Activated CD4-positive, alpha-beta T cell treated with anti-CD3 and anti-CD28 coated beads for 24 hours (primary cell): ENCODE measurements around the gene OGFOD3.
A peak's percentile ranks its signal among the peaks of the same experiment; 100 is the strongest.
"Not testable (repeated sequence)": the region's sequence is repeated elsewhere in the genome, so short reads cannot be mapped to it uniquely, and the experiment has no call there.

ENCODE experiments used
- DNase-seq, 2 donors: peaks; one replicate each; pipeline ENCODE4 v3.0.0-alpha.2; 2020; ENCODE audit warnings: low read depth in 2 of 2

The OGFOD3 gene

GRCh38 chr17:82374626-82375331 lies 43.6 kb downstream of the OGFOD3 start:
- no peak for DNase-seq

DNA sequence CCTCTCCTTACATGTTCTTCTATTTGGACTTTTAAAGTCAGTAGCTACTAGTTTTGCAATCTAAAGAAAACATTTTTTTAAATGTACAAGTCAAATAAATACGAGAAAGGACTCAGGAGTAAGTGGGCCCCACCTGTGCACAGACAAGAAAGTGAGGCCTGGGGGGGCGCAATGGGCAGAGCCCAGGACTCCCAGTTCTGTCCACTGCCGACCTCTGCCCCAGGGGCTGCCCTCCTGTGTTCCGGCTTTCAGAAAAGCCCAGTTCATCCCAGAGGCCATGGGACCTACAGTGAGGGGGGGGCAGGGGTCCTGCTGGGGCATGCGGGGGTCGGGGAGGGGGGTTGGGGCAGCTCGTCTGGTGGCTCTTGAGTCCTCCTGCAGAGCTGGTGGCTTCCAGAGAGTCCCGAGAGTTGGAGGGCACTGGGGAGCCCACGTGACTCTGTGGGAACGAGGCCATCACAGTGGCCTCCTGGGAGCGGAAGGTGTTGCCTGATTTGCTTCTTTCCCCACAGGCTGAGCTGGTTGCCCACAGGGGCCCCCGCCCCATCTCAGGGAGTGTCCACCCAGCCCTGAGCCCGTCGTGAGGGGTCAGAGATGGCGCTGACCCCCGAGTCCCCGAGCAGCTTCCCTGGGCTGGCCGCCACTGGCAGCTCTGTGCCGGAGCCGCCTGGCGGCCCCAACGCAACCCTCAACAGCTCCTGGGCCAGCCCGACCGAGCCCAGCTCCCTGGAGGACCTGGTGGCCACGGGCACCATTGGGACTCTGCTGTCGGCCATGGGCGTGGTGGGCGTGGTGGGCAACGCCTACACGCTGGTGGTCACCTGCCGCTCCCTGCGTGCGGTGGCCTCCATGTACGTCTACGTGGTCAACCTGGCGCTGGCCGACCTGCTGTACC lies 44.4 kb downstream of the OGFOD3 start:
- no peak for DNase-seq

- not testable (repeated sequence) for DNase-seq
These were observed 45.3 kb downstream of the OGFOD3 start for GRCh38 chr17:82373072-82373452.

DNA sequence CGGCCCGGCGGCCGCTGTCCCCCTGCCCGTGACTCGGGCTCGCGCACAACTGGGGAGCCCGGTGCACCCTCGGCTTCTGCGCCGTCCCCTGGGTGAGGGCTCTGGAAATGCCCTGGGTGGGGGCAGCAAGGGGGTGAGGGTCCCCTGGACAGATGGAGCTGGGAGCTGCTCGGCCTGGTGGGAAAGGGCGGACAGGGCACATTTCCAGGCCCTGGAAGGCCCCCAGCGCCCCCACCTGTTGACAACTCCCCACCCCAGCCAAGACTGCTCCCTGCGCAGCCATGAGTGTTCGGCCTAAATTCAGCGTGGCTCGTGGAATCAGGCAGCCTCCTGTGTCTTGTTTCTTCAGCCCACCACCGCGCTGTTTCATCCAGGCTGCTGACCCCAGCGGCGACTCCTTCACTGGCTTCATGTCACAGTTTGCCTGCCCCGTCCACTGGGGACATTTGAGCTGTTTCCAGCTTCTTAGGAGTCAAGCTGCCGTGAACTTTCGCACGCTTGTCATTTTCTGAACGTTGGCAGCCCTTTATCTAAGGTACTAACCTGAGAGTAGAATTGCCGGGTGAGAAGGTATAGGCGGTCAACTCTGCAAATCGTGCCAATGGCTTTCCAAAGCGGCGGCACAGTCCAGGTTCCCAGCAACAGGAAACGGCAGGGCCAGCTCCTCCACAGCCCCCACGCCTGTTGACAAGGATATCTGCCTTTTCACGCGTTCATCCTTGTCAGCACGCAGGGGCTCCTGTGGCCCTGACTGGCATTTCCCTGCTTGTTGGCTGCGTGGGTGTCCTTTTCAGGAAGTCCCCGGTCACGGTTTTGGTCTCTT lies 45.9 kb downstream of the OGFOD3 start:
- no peak for DNase-seq

DNA sequence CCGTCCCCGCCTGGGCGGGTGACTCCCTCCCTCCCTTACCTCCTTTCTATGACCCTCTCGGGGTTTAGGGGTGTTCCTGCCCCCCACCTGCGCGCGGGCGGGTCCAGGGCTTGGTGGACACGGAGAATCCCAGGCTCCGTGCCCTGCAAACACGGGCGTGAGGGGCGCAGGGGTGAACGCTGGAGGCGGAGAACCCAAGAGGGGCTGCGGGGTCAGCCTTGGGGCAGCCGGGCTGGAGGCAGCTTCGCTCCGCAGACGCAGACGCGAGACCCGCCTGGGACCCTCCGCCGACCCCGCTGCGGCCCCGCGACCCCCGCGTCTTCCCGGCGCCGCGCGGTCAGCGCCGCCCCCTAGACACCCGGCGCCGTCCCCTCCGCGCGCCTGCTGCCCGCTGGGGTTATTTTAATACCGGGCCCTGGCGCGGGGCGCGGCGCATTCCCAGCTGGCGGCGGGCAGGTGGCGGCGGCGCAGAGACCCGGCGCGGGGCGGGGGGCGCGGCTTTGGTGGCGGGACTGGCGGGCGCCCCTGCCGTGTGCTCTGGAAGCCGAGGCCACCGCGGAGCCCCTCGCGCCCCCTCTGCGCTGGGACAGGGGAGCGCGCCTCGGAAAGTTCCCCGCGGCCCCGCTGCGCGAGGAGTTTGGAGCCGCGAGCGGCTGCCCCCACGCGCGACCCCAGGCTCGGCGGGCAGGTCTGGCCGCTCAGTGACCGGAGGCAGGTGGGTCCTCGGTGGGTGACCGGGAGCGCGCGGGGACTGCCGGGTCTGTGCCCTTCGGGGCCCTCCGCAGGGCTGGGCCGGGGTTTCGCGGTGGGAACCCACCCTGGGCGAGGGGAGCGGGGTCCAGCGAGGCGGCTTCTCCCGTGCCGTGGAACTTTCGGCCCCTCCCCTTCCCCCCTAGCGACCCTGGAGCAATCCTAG lies 46.8 kb downstream of the OGFOD3 start, which contains the start of gene UTS2R:
Gene UTS2R (plus strand): TSS at position 433 of the 916 bp plus-strand sequence. CDS start 2,560 bp downstream, outside the sequence.
- DNase-seq = no peak

DNA sequence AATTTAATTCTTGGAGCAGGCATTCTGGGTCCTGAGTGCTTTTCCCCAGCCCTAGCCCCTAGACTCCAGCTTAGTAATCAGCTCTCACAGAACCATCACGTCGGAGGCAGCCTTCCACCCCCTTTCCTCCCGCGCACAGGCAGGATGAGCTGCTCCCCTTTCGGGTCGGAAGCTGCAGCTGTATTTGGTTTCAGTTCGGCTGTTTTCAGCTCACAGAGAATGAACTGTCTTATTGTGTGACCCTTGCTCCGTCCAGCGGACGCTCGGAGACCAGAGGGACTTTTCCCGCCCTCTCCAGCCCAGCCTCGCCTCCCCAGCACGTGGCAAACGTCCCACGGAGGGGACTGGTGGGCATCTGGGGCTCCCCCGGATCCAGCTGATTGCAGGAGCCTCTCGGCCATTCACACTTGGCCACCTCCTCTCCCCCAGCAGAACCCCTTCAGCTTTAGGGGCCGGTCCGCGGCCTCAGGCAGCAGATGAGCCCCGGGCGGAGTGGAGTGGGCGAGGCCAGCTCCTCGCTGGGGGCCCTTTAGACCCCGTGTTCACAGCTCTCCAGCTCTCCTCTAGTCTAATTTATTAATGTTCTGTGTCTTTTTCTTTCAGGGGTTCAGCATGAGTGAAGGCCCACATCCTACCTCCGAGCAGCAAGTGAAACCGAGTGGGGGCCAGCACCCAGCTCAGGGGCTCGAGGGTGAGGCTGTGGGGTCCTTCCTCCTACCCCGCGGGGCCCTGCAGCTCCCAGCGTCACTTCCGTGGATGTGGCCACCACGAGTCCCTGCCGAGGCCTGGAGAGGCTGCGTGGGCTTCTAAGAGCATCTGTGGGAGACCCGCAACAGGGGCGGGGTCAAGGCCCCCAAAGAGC lies 47.7 kb downstream of the OGFOD3 start:
- DNase-seq = peak in 1 of 2 donors; percentile 31

GRCh38 chr17:82369211-82369610 lies 49.2 kb downstream of the OGFOD3 start:
- DNase-seq = no peak

GRCh38 chr17:82367724-82368524 lies 50.5 kb downstream of the OGFOD3 start:
- no peak for DNase-seq

GRCh38 chr17:82366749-82367148 lies 51.6 kb downstream of the OGFOD3 start:
- DNase-seq = no peak

DNA sequence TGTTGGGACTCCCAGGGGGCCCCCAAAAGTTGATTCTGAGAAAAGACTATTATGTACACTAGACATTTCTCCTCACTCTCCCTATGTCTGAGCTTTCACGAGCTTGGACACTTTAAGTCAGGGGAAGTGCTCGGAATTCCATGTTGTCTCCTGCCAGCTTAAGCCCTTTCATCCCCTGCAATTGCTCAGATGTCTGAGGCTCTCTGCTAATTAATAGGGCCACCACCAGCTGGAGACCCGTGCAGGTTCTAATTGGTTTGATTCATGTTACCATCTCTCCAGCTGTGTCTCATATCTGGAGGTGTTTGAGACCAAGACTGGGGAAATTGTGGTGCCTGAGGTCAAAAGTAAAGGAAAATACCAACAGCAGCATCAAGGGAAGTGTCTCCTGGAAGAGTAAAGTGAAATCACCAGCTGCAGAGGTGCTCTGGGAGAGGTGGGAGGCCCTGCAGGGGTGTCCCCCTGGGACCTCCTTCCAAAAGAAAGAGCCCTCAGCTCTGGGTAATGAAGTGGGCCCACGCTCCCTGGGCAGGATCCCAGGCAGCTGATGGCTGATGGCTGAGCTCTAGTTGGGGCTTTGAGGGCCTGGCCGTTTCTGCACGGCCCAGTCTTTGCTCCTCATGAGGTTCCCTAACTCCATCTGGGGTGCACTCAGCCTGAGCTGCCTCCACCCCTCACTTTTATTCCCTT lies 52.6 kb downstream of the OGFOD3 start:
- no peak for DNase-seq

GRCh38 chr17:82361885-82362633 lies 56.3 kb downstream of the OGFOD3 start:
- DNase-seq = no peak

DNA sequence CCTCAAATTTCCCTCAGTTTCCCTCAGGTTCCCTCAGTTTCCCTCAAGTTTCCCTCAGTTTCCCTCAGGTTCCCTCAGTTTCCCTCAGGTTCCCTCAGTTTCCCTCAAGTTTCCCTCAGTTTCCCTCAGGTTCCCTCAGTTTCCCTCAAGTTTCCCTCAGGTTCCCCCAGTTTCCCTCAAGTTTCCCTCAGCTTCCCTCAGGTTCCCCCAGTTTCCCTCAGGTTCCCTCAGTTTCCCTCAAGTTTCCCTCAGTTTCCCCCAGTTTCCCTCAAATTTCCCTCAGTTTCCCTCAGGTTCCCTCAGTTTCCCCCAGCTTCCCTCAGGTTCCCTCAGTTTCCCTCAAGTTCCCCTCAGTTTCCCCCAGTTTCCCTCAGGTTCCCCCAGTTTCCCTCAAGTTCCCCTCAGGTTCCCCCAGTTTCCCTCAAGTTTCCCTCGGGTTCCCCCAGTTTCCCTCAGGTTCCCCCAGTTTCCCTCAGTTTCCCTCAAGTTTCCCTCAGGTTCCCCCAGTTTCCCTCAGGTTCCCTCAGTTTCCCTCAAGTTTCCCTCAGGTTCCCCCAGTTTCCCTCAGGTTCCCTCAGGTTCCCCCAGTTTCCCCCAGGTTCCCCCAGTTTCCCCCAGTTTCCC lies 58.8 kb downstream of the OGFOD3 start:
- not testable (repeated sequence) for DNase-seq

- no peak for DNase-seq
These were observed 59.7 kb downstream of the OGFOD3 start, which contains the start of gene TEX19 for GRCh38 chr17:82358465-82359350. TSS of gene TEX19 (plus strand) at chr17:82359247. CDS start at chr17:82362151, 2,904 bp downstream.

DNA sequence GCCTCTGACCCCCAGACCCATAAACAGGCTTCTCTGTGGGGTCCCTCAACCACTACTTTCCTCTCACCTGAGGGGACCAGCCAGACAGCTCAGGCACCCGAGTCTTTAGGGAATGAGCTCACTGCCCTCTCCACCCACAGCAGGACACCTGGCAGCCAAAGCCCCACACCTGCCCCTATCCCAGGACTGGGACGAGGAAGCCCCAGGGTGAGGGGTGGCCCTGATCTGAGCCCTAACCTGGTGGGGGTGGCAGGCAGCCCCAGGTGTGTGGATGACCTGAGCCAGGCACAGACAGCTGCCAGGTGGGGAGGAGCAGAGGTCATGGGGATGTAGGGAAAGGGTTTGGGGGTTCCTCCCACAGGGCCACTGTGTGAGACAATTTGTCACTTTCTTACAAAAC lies 61.0 kb downstream of the OGFOD3 start:
- DNase-seq = no peak

- no peak for DNase-seq
These were observed 61.5 kb downstream of the OGFOD3 start for GRCh38 chr17:82356845-82357355.
